Gastroesophageal sphincter (tissue), 4 donors: ENCODE results near the gene DOCK4. TPM values are rescaled to one million over a fixed set of nuclear protein-coding genes. Genes with fewer than 3 reads are reported as not detected.

Experiments
- ATAC-seq: fragments of 150-250 bp; one replicate; pipeline ENCODE4 v1.9.1; 2016; ENCODE audit warnings: mild to moderate bottlenecking, moderate library complexity
- H3K27ac ChIP-seq, 4 donors: fragments of 200-600 bp; sonication (generic) in 3 of 4; 1 replicate in 3 of 4; 2 replicates in 1 of 4; pipeline ENCODE4 v1.5.1; 2016 to 2019
- H3K27me3 ChIP-seq: fragments of 200-600 bp; sonication (generic); one replicate; pipeline ENCODE4 v1.5.1; 2019
- H3K36me3 ChIP-seq, 2 donors: fragments of 200-600 bp; sonication (generic); one replicate each; pipeline ENCODE4 v1.5.1; 2019; ENCODE audit warnings: control low read depth in 1 of 2
- H3K4me1 ChIP-seq, 3 donors: fragments of 200-600 bp; sonication (generic); 1 replicate in 2 of 3; 2 replicates in 1 of 3; pipeline ENCODE4 v1.5.1; 2016 to 2019; ENCODE audit warnings: control low read depth in 2 of 3
- H3K4me3 ChIP-seq, 2 donors: fragments of 200-600 bp; sonication (generic); one replicate each; pipeline ENCODE4 v1.5.1; 2019; ENCODE audit warnings: mild to moderate bottlenecking in 1 of 2, moderate library complexity in 1 of 2
- H3K9me3 ChIP-seq, 3 donors: fragments of 200-600 bp; sonication (generic); one replicate each; pipeline ENCODE4 v1.5.1; 2017 to 2019; ENCODE audit warnings: control low read depth in 2 of 3
- CTCF ChIP-seq, 4 experiments: fragments of 200-600 bp in 2 of 4; fragments of 450-650 bp in 2 of 4; sonication (generic) in 1 of 4; IDR thresholded peaks; one replicate each; pipeline ENCODE4 v1.5.1; 2017 to 2019; ENCODE audit warnings: antibody characterized with exemption in 4 of 4, mild to moderate bottlenecking in 2 of 4, moderate library complexity in 2 of 4
- EP300 ChIP-seq: sonication (generic); formaldehyde crosslinking; IDR thresholded peaks from one replicate; pipeline ENCODE4 v1.6.1; 2017; ENCODE audit warnings: antibody characterized with exemption, mild to moderate bottlenecking
- POLR2A ChIP-seq, 2 donors: fragments of 450-650 bp; IDR thresholded peaks; one replicate each; pipeline ENCODE4 v1.6.1; 2017; ENCODE audit warnings: antibody characterized with exemption in 2 of 2, mild to moderate bottlenecking in 2 of 2, moderate library complexity in 1 of 2
- POLR2AphosphoS5 ChIP-seq: sonication (generic); formaldehyde crosslinking; IDR thresholded peaks from one replicate; pipeline ENCODE4 v1.6.1; 2017; ENCODE audit warnings: antibody characterized with exemption
- WGBS, 2 donors: methylation state at CpG; one replicate each; pipeline ENCODE4 v1.1.5; 2018; ENCODE audit warnings: low coverage in 1 of 2; 5-methylcytosine and 5-hydroxymethylcytosine counted together
- total RNA-seq, 4 donors: library from RNA; depleted of rRNA; stranded (reverse); fragments of >200 nt; gene quantifications; one replicate each; pipeline ENCODE4 v1.1.0, GENCODE V29; 2016

DOCK4 gene
- total RNA-seq, 4 donors from 2014 or later: 14.0 to 34.1 (median 24.2) TPM

- Histone ChIP-seq H3K27ac (no peak overlapping the region), H3K4me1 (peaks cover 8 to 41% (median 14%) of the 10 kb centered on the region in 3 donors), H3K27me3 (no peaks in the 10 kb centered on the region), H3K4me3 (no peak overlapping the region), H3K36me3 (no peaks in the 10 kb centered on the region), H3K9me3 (no peaks in the 10 kb centered on the region)
- no peak for TF ChIP-seq POLR2AphosphoS5
- no peak for TF ChIP-seq POLR2A (IDR thresholded peaks at IDR 0.05)
- no peak for TF ChIP-seq CTCF (IDR thresholded peaks at IDR 0.05)
- TF ChIP-seq EP300: no peak
- peak; percentile 68 for ATAC-seq
- WGBS, 2 donors: 79 to 90% methylated on average over 3 to 5 of the region's 5 CpGs
These were observed 61.7 kb downstream of the DOCK4 start for GRCh38 chr7:112144284-112145059.

GRCh38 chr7:112143582-112143981, 62.6 kb downstream of the DOCK4 start:
- peak; percentile 74 for ATAC-seq
- H3K36me3 ChIP-seq: no peaks in the 10 kb centered on the region
- 15 to 31% methylated on average over 4 of the region's 4 CpGs for WGBS, 2 donors
- peaks cover 8 to 41% (median 14%) of the 10 kb centered on the region in 3 donors for H3K4me1 ChIP-seq
- H3K9me3 ChIP-seq: no peaks in the 10 kb centered on the region
- TF ChIP-seq CTCF (IDR thresholded peaks at IDR 0.05) (no peak), POLR2AphosphoS5 (peak; percentile 6)
- H3K27me3 ChIP-seq: no peaks in the 10 kb centered on the region
- H3K4me3 ChIP-seq: no peak overlapping the region
- peak overlapping the region in 1 of 4 donors; percentile 26 for H3K27ac ChIP-seq

GRCh38 chr7:112143136-112143535, 63.1 kb downstream of the DOCK4 start:
- TF ChIP-seq CTCF (IDR thresholded peaks at IDR 0.05) (no peak), EP300 (no peak), POLR2AphosphoS5 (no peak), POLR2A (IDR thresholded peaks at IDR 0.05) (no peak)
- Histone ChIP-seq H3K27me3 (no peaks in the 10 kb centered on the region), H3K4me1 (peaks cover 8 to 41% (median 14%) of the 10 kb centered on the region in 3 donors), H3K4me3 (no peak overlapping the region), H3K27ac (peak overlapping the region in 1 of 4 donors; percentile 26), H3K9me3 (no peaks in the 10 kb centered on the region), H3K36me3 (no peaks in the 10 kb centered on the region)
- ATAC-seq: no peak
- 54 to 63% methylated on average over 3 of the region's 3 CpGs for WGBS, 2 donors

GRCh38 chr7:112140600-112140999, 65.6 kb downstream of the DOCK4 start:
- TF ChIP-seq EP300 (no peak), POLR2A (IDR thresholded peaks at IDR 0.05) (no peak)
- peaks cover 13 to 53% (median 14%) of the 10 kb centered on the region in 3 donors for H3K4me1 ChIP-seq
- no peaks in the 10 kb centered on the region for H3K27me3 ChIP-seq
- H3K9me3 ChIP-seq: no peaks in the 10 kb centered on the region
- 61 to 65% methylated on average over 3 of the region's 3 CpGs for WGBS, 2 donors
- ATAC-seq: no peak
- no peak overlapping the region for H3K27ac ChIP-seq
- no peaks in the 10 kb centered on the region for H3K36me3 ChIP-seq
- H3K4me3 ChIP-seq: no peak overlapping the region

GRCh38 chr7:112138938-112139337, 67.3 kb downstream of the DOCK4 start:
- H3K4me1 ChIP-seq: peaks cover 10 to 40% (median 13%) of the 10 kb centered on the region in 3 donors
- no peaks in the 10 kb centered on the region for H3K9me3 ChIP-seq
- no peak overlapping the region for H3K4me3 ChIP-seq
- H3K36me3 ChIP-seq: no peaks in the 10 kb centered on the region
- no peak overlapping the region for H3K27ac ChIP-seq
- no peak for ATAC-seq
- 100% methylated on average over 2 to 3 of the region's 3 CpGs for WGBS, 2 donors
- TF ChIP-seq POLR2AphosphoS5 (no peak), EP300 (no peak), CTCF (IDR thresholded peaks at IDR 0.05) (no peak), POLR2A (IDR thresholded peaks at IDR 0.05) (no peak)
- no peaks in the 10 kb centered on the region for H3K27me3 ChIP-seq
